ENCODE measurements around the gene DESI2.
"Not testable (repeated sequence)": the region's sequence is repeated elsewhere in the genome, so short reads cannot be mapped to it uniquely, and the experiment has no call there.

DNA sequence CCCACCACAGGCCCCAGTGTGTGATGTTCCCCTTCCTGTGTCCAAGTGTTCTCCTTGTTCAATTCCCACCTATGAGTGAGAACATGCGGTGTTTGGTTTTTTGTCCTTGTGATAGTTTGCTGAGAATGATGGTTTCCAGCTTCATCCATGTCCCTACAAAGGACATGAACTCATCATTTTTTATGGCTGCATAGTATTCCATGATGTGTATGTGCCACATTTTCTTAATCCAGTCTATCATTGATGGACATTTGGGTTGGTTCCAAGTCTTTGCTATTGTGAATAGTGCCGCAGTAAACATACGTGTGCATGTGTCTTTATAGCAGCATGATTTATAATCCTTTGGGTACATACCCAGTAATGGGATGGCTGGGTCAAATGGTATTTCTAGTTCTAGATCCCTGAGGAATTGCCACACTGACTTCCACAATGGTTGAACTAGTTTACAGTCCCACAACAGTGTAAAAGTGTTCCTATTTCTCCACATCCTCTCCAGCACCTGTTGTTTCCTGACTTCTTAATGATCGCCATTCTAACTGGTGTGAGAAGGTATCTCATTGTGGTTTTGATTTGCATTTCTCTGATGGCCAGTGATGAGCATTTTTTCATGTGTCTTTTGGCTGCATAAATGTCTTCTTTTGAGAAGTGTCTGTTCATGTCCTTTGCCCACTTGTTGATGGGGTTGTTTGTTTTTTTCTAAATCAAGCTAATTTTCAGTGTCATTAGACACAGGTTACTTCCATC lies 8.8 kb downstream of the DESI2 start:
- not testable (repeated sequence) for TF ChIP-seq ZNF670 (tag by site-specific recombination; IDR thresholded peaks at IDR 0.05; ENCODE audit: low read depth); ZNF76 (tag by site-specific recombination; IDR thresholded peaks at IDR 0.05; ENCODE audit: borderline replicate concordance, low read depth); ZNF121 (tag by site-specific recombination; IDR thresholded peaks at IDR 0.05)
- TF ChIP-seq, protein P1, sequence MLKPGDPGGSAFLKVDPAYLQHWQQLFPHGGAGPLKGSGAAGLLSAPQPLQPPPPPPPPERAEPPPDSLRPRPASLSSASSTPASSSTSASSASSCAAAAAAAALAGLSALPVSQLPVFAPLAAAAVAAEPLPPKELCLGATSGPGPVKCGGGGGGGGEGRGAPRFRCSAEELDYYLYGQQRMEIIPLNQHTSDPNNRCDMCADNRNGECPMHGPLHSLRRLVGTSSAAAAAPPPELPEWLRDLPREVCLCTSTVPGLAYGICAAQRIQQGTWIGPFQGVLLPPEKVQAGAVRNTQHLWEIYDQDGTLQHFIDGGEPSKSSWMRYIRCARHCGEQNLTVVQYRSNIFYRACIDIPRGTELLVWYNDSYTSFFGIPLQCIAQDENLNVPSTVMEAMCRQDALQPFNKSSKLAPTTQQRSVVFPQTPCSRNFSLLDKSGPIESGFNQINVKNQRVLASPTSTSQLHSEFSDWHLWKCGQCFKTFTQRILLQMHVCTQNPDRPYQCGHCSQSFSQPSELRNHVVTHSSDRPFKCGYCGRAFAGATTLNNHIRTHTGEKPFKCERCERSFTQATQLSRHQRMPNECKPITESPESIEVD (tag by site-specific recombination; IDR thresholded peaks at IDR 0.05): not testable (repeated sequence)

Data from HEK293 (cell line).